Suprapubic skin (tissue), 4 donors: ENCODE measurements around the gene REC114. TPM values are rescaled to one million over a fixed set of nuclear protein-coding genes. Genes with fewer than 3 reads are reported as not detected.
A peak's percentile ranks its signal among the peaks of the same experiment; 100 is the strongest.

Experiments
- DNase-seq, 2 donors: peaks; one replicate each; pipeline ENCODE4 v3.0.0-alpha.2; 2019; ENCODE audit warnings: low spot score in 2 of 2
- H3K27ac ChIP-seq: fragments of 200-600 bp; sonication (generic); one replicate; pipeline ENCODE4 v1.5.1; 2019
- H3K27me3 ChIP-seq: fragments of 200-600 bp; sonication (generic); one replicate; pipeline ENCODE4 v1.5.1; 2019
- H3K36me3 ChIP-seq: fragments of 200-600 bp; sonication (generic); one replicate; pipeline ENCODE4 v1.5.1; 2019
- H3K4me1 ChIP-seq: fragments of 200-600 bp; sonication (generic); one replicate; pipeline ENCODE4 v1.5.1; 2019
- H3K4me3 ChIP-seq: fragments of 200-600 bp; sonication (generic); one replicate; pipeline ENCODE4 v1.5.1; 2019; ENCODE audit warnings: mild to moderate bottlenecking
- H3K9me3 ChIP-seq: fragments of 200-600 bp; sonication (generic); one replicate; pipeline ENCODE4 v1.5.1; 2019
- CTCF ChIP-seq, 2 donors: fragments of 200-600 bp in 1 of 2; fragments of 450-650 bp in 1 of 2; sonication (generic) in 1 of 2; IDR thresholded peaks; one replicate each; pipeline ENCODE4 v1.5.1; 2016 to 2019; ENCODE audit warnings: antibody characterized with exemption in 2 of 2, mild to moderate bottlenecking in 1 of 2, moderate library complexity in 1 of 2
- EP300 ChIP-seq: sonication (generic); formaldehyde crosslinking; IDR thresholded peaks from one replicate; pipeline ENCODE4 v1.6.1; 2017; ENCODE audit warnings: antibody characterized with exemption
- POLR2A ChIP-seq, 2 donors: fragments of 450-650 bp; IDR thresholded peaks; one replicate each; pipeline ENCODE4 v1.6.1; 2017; ENCODE audit warnings: antibody characterized with exemption in 2 of 2, mild to moderate bottlenecking in 2 of 2, moderate library complexity in 2 of 2
- POLR2AphosphoS5 ChIP-seq, 3 donors: sonication (generic); formaldehyde crosslinking; IDR thresholded peaks; one replicate each; pipeline ENCODE4 v1.6.1; 2017; ENCODE audit warnings: antibody characterized with exemption in 3 of 3
- WGBS: methylation state at CpG from one replicate; pipeline ENCODE4 v1.1.5; 2018; 5-methylcytosine and 5-hydroxymethylcytosine counted together
- total RNA-seq, 4 donors: library from RNA; depleted of rRNA; stranded (reverse); fragments of >200 nt; gene quantifications; one replicate each; pipeline ENCODE4 v1.1.0, GENCODE V29; 2016

Gene REC114
- total RNA-seq, 4 donors from 2014 or later, result not detected

- Histone ChIP-seq H3K27me3 (no peaks in the 10 kb centered on the region), H3K4me3 (no peak overlapping the region), H3K9me3 (no peaks in the 10 kb centered on the region), H3K4me1 (peaks cover 86% of the 10 kb centered on the region), H3K27ac (no peak overlapping the region), H3K36me3 (no peaks in the 10 kb centered on the region)
- TF ChIP-seq EP300 (no peak), POLR2AphosphoS5 (IDR thresholded peaks at IDR 0.05) (no peak), CTCF (IDR thresholded peaks at IDR 0.05) (no peak), POLR2A (IDR thresholded peaks at IDR 0.05) (no peak)
- WGBS, result 29% methylated on average over 3 of the region's 3 CpGs
- no peak for DNase-seq
Measured at GRCh38 chr15:73598530-73599160, 155.7 kb downstream of the REC114 start.

- WGBS, result 59% methylated on average over 1 of the region's 1 CpG
- no peak for DNase-seq
- Histone ChIP-seq H3K4me3 (no peak overlapping the region), H3K27ac (no peak overlapping the region), H3K9me3 (no peaks in the 10 kb centered on the region), H3K27me3 (no peaks in the 10 kb centered on the region), H3K36me3 (no peaks in the 10 kb centered on the region), H3K4me1 (peaks cover 89% of the 10 kb centered on the region)
- TF ChIP-seq EP300 (no peak), POLR2A (IDR thresholded peaks at IDR 0.05) (no peak), POLR2AphosphoS5 (IDR thresholded peaks at IDR 0.05) (no peak), CTCF (IDR thresholded peaks at IDR 0.05) (no peak)
Measured at GRCh38 chr15:73599934-73600333, 157.0 kb downstream of the REC114 start.

GRCh38 chr15:73600413-73601335, 157.7 kb downstream of the REC114 start:
- WGBS, result 85% methylated on average over 5 of the region's 5 CpGs
- no peak for DNase-seq
- no peak for TF ChIP-seq EP300
- no peak for TF ChIP-seq POLR2A (IDR thresholded peaks at IDR 0.05)
- TF ChIP-seq POLR2AphosphoS5 (IDR thresholded peaks at IDR 0.05), result no peak
- no peak for TF ChIP-seq CTCF (IDR thresholded peaks at IDR 0.05)
- H3K4me1 ChIP-seq, result peaks cover 81% of the 10 kb centered on the region
- no peak overlapping the region for H3K4me3 ChIP-seq
- no peaks in the 10 kb centered on the region for H3K9me3 ChIP-seq
- H3K27ac ChIP-seq, result peak overlapping the region; percentile 63
- no peaks in the 10 kb centered on the region for H3K36me3 ChIP-seq
- H3K27me3 ChIP-seq, result no peaks in the 10 kb centered on the region

- Histone ChIP-seq H3K27me3 (no peaks in the 10 kb centered on the region), H3K4me3 (no peak overlapping the region), H3K27ac (peak overlapping the region; percentile 63), H3K36me3 (no peaks in the 10 kb centered on the region), H3K9me3 (no peaks in the 10 kb centered on the region), H3K4me1 (peaks cover 78% of the 10 kb centered on the region)
- no peak for DNase-seq
- WGBS, result 36% methylated on average over 7 of the region's 7 CpGs
- TF ChIP-seq POLR2A (IDR thresholded peaks at IDR 0.05) (no peak), EP300 (no peak), CTCF (IDR thresholded peaks at IDR 0.05) (no peak), POLR2AphosphoS5 (IDR thresholded peaks at IDR 0.05) (no peak)
Measured at GRCh38 chr15:73601451-73602445, 158.8 kb downstream of the REC114 start.
